C4-2B (cell line): ENCODE measurements around the gene ACER1.

Experiments used
- H3K27ac ChIP-seq: fragments of 450-650 bp; 2 replicates; pipeline ENCODE4 v1.5.1; 2017
- ZFX ChIP-seq: fragments of 450-650 bp; IDR thresholded peaks from 2 replicates; pipeline ENCODE4 v1.6.1; 2017
- TF ChIP-seq, protein P1 (sequence below): fragments of 450-650 bp; conservative IDR thresholded peaks from 2 replicates; pipeline ENCODE4 v1.5.1; 2017; ENCODE audit warnings: mild to moderate bottlenecking

The ACER1 gene

DNA sequence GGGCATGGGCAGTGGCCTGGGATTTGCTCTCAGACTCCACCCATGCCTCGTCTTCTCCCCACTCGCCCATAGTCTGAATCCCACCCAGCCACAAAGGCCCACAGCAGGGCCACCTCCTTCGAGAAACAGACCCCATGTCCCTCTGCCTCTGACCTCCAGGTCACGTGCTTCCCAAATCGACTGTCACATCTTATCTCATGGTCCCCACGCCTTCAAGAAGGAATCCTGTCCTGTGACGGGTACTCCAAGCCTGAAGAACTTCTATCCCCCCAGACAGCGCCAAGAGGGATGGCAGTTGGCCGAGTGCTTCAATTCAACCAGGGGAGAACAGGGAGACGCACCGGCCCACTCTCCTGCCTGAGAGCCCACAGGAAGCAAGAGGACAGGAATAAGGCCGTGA is 70.1 kb downstream of the ACER1 start:
- no peak overlapping the region for H3K27ac ChIP-seq
- TF ChIP-seq, protein P1, sequence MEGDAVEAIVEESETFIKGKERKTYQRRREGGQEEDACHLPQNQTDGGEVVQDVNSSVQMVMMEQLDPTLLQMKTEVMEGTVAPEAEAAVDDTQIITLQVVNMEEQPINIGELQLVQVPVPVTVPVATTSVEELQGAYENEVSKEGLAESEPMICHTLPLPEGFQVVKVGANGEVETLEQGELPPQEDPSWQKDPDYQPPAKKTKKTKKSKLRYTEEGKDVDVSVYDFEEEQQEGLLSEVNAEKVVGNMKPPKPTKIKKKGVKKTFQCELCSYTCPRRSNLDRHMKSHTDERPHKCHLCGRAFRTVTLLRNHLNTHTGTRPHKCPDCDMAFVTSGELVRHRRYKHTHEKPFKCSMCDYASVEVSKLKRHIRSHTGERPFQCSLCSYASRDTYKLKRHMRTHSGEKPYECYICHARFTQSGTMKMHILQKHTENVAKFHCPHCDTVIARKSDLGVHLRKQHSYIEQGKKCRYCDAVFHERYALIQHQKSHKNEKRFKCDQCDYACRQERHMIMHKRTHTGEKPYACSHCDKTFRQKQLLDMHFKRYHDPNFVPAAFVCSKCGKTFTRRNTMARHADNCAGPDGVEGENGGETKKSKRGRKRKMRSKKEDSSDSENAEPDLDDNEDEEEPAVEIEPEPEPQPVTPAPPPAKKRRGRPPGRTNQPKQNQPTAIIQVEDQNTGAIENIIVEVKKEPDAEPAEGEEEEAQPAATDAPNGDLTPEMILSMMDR = no peak
- no peak for TF ChIP-seq ZFX

DNA sequence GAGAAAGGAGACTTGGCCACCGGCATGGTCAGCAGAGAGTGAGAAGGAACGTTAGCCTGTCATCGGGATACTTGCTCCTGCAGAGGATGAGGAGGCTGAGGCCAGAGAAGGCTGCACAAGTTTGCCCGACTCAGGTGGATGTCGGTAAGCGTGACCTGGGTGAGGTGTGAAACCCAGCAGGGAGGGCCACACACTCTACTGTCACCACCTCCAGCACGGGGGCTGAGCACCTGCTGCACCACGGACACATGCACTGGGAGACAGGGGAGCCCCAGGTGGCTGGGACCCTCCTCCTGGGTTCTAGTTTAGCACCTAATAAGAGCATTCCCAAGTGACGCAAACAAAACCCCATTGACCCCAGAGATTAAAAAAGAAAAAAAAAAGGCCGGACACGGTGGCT is 70.9 kb downstream of the ACER1 start:
- H3K27ac ChIP-seq = peak overlapping the region; percentile 69; the same call in 1 of the 2 replicates
- no peak for TF ChIP-seq ZFX
- TF ChIP-seq, protein P1 = no peak

DNA sequence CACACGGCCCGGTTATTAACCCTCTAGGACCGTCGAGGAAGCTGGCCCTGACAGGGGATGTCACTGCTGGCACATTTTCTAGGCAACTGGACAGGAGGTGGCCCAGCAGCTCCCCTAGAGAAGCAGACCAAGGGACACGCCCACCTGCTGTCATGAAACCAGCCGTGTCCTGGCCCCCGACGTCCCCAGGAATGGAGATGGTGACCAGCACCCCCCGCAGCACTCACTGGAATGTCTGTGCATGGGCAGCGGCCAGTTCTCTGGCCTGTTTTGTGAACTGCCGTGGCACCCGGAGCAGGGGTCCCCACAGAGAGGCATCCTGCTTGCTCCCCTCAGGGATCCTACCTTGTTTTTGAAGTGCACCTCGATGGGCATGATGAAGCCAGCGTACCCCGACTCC is 71.5 kb downstream of the ACER1 start:
- peak overlapping the region; percentile 69; the same call in 1 of the 2 replicates for H3K27ac ChIP-seq
- TF ChIP-seq, protein P1 = no peak
- TF ChIP-seq ZFX = no peak

DNA sequence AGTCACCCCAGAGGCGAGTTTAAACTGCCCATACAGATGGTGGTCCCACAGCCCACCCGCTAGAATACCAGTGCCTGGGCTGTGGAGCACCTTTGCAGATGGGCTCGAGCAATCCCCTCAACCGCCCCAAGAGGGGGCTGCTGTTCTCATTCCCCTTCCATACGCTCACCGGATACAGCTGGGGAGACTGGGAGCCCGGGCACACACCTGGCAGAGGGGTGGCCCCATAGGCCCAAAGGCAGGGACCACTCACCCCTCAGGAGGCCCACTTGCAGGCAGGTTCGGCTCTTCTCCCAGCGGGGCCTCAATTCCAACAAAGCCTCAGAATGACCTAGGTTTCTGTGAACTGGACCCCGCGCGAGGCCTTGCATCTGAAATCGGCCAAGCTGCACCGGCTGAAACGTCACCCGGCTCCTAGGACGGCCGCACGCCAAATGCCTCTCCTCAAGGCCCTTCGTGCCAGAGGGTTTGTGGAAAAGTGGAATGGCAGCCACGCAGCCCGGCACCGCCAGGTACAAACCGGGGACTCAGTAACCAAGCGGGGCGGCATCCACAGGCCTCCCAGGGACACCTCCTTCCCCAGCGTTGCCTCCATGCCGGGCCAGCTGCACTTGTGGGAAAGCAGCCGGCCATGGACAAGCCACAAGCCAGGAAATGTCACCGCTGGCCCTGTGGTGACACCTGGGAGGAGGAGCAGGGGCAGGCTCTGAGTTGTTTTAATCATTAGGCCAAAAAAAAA is 72.3 kb downstream of the ACER1 start:
- H3K27ac ChIP-seq = peak overlapping the region; percentile 69
- TF ChIP-seq, protein P1 = no peak; the same call in 1 of the 2 replicates
- no peak for TF ChIP-seq ZFX

DNA sequence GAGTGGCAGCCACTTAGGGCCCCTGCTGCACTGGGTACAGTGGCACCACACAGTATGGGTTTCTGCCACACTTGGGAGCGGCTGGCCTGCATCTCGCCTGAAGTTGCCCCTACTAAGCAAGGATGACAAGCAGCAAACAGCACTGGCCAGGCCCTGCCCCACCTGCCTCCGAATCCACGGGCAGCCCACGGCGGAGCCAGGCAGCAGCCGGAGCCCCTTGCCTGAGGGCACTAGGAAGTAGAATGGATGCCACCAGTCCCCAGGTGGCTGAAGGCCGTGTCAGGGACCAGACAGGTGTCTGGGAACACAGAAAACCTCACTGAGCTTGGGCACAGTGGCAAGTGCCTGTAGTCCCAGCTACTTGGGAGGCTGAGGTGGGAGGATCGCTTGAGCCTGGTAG is 73.0 kb downstream of the ACER1 start:
- peak overlapping the region; percentile 69 for H3K27ac ChIP-seq
- TF ChIP-seq ZFX = no peak
- TF ChIP-seq, protein P1 = no peak

DNA sequence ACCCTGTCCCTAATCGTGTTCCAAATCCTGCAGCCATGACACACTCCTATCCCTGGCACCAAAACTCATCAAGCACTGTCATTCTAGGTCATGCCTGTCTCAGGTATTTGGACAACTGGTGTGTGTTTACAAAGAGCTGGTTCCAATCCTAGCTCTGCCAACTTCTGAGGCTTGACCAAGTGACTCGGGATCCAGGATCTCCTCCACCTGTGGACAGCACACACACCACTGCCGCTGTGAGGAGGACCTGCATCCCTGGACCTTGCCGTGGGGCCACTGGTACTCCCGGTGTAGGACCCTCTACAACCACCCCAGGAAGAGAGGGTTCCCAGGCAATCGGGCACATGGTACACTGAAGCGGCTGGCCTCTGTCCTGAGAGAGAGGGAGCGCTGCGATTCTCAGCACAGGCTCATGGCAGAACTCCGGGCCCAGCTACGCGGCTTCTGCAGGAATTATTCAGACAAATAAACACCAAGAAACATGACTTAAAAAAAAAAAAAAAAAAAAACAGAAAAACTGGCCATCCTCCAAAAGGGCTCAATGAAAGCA is 74.0 kb downstream of the ACER1 start:
- TF ChIP-seq, protein P1 = no peak
- no peak for TF ChIP-seq ZFX
- peak overlapping the region; percentile 69 for H3K27ac ChIP-seq

DNA sequence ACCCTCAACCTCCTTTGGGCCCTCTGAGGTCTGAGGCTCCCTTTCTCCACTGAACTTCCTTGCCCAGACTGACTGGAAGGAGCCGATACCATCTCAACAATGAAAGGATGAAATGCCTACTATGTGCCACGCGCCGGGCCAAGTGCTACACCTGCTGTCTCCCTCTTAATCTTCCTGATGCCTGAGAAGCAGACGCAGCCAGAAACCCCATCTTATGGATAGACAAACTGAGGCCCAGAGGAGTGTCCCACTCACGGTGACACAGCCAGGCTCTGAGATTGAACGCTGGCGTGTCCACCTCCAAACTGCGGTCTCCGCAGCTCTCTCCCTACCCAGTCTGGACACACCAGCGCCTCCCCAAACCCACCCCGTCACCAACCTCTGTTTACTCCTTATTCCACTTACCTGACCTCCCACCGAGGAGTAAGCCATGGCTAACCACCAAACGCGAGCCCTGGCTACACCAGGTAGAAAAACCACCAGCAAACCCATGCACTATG is 74.5 kb downstream of the ACER1 start:
- peak overlapping the region; percentile 69 for H3K27ac ChIP-seq
- TF ChIP-seq, protein P1 = no peak
